Activated CD4-positive, alpha-beta T cell treated with anti-CD3 and anti-CD28 coated beads for 36 hours (primary cell): ENCODE measurements around the gene GHDC. TPM values are rescaled to one million over a fixed set of nuclear protein-coding genes. Genes with fewer than 3 reads are reported as not detected.
"Not testable (repeated sequence)": the region's sequence is repeated elsewhere in the genome, so short reads cannot be mapped to it uniquely, and the experiment has no call there.

Source experiments
- ATAC-seq: fragments of 200-7000 bp; cut with Tn5 transposase; one replicate; pipeline ENCODE4 v1.10.0; 2021; ENCODE audit warnings: mild to moderate bottlenecking, moderate library complexity
- CTCF ChIA-PET: fragments of 350-600 bp; sonication (Branson Sonifier 250); formaldehyde crosslinking; loops from one replicate; lab custom pipeline; 2021; ENCODE audit warnings: antibody characterized with exemption; lab: Charles Lee
- POLR2A ChIA-PET: fragments of 350-600 bp; sonication (Branson Sonifier 250); formaldehyde crosslinking; loops from one replicate; lab custom pipeline; 2021; ENCODE audit warnings: antibody characterized with exemption, inconsistent platforms; lab: Charles Lee
- DNase-seq: peaks from one replicate; pipeline ENCODE4 v3.0.0-alpha.2; 2020
- H3K27ac Mint-ChIP-seq: one replicate; pipeline ENCODE4 v1.8.0; 2021; ENCODE audit warnings: mixed read lengths
- H3K27me3 Mint-ChIP-seq: one replicate; pipeline ENCODE4 v1.8.0; 2021; ENCODE audit warnings: mixed read lengths
- H3K36me3 Mint-ChIP-seq: one replicate; pipeline ENCODE4 v1.8.0; 2021; ENCODE audit warnings: low read depth, mixed read lengths
- H3K4me1 Mint-ChIP-seq: one replicate; pipeline ENCODE4 v1.8.0; 2021; ENCODE audit warnings: mixed read lengths
- H3K4me3 Mint-ChIP-seq: one replicate; pipeline ENCODE4 v1.8.0; 2021; ENCODE audit warnings: mild to moderate bottlenecking, moderate library complexity, mixed read lengths
- H3K9me3 Mint-ChIP-seq: one replicate; pipeline ENCODE4 v1.8.0; 2021; ENCODE audit warnings: low read depth, mixed read lengths
- intact Hi-C, 2 experiments: fragments of 100-400 bp; cut with DNase I in 1 of 2; cut with micrococcal nuclease in 1 of 2; formaldehyde crosslinking; loops; one replicate each; pipeline versions ENCODE4 v1.14.2 to v1.15.1; 2022 to 2024; cut with DNase I, micrococcal nuclease
- total RNA-seq, 2 experiments: library from RNA; stranded (reverse); gene quantifications; one replicate each; pipeline ENCODE4 v1.2.3, GENCODE V29; 2021

Gene GHDC
- total RNA-seq, 2 experiments from 2014 or later: 11.3 to 15.5 TPM

DNA sequence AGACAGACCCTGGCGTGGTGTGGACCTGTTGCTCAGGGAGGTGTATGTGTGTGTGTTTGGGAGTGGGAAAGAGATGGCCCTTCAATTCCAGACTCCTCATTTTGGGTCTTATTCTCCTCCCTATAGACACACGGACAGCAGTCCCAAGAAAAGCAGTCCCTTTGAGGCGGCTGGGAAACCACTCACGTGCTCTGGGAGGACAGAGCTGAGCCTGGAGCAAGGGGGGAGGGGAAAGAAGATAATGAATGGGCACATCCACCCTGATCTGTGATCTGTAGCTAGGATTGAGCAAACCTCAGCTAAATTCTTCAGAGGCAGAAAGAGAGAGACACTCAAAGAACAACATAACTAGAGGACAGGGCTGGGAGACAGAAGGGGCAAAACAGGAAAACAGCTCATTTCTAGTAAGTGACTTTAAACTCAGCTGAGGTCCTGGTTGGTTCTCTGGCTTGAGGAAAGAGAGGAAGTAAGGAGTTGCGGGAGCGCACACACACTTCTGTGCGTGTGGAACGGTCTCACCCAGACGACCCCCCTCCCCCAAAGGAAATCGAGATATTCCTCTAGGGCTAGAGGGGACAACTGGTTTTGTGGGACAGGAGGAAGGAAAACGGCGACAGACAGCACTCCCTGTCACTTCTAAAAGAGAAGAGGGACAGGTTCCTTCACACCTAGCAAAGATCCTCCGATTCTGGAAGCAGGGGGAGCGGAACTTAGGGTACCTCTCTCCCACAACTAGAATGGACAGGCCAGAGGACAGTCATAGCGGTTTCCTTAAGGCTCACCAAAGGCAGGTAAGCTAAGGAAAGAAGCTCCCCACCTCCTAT is 40.2 kb downstream of the GHDC start:
- H3K27ac Mint-ChIP-seq: peak overlapping the region; percentile 93
- no peak for DNase-seq
- POLR2A ChIA-PET: interaction anchor here (0.6 to 0.9 kb wide), 3 partner anchors 9 to 134 kb away, joined by 3 to 4 read pairs (median 3); partner anchors contain the start of gene NKIRAS2
- peaks cover 5% of the 10 kb centered on the region for H3K36me3 Mint-ChIP-seq
- CTCF ChIA-PET: interaction anchor here (0.6 to 1.1 kb wide), 7 partner anchors 21 to 224 kb away, joined by 3 to 7 read pairs (median 3); partner anchors contain the start of genes GHDC, NKIRAS2 and ODAD4
- H3K4me1 Mint-ChIP-seq: peaks cover 31% of the 10 kb centered on the region
- no peak for ATAC-seq
- no peaks in the 10 kb centered on the region for H3K9me3 Mint-ChIP-seq
- peak overlapping the region; percentile 97 for H3K4me3 Mint-ChIP-seq
- no peaks in the 10 kb centered on the region for H3K27me3 Mint-ChIP-seq
- intact Hi-C loops: loop anchor here (2.0 kb wide), 1 partner anchor 41 kb away; the partner anchor contains the start of gene DHX58 (in 2 of the 2)

DNA sequence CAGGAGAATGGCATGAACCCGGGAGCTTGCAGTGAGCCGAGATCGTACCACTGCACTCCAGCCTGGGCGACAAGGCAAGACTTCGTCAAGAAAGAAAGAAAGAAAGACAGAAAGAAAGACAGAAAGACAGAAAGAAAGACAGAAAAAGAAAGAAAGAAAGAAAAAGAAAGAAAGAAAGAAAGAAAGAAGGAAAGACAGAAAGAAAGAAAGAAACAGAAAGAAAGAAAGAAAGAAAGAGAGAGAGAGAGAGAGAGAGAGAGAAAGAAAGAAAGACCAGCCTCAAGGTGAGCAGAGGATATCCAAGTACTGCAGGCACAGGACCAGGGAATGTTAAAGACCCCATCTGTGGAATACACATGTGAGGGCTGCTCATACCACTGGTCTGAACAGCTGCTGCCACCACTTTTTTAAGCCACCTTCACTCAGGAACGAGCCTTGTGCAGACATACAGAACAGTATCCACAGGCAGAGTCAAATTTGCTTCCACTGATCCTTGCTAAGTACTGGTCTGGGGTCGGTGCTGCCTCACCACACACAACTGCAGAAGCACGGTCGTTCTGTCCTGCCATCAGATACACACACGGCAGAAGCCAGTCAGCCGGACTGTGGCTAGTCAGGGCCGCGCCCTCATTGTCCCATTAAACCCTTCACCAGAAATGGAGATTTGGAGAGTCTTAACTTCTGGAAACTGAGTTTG is 47.2 kb downstream of the GHDC start:
- no peaks in the 10 kb centered on the region for H3K9me3 Mint-ChIP-seq
- ChIA-PET POLR2A (no interaction called here), CTCF (no interaction called here)

DNA sequence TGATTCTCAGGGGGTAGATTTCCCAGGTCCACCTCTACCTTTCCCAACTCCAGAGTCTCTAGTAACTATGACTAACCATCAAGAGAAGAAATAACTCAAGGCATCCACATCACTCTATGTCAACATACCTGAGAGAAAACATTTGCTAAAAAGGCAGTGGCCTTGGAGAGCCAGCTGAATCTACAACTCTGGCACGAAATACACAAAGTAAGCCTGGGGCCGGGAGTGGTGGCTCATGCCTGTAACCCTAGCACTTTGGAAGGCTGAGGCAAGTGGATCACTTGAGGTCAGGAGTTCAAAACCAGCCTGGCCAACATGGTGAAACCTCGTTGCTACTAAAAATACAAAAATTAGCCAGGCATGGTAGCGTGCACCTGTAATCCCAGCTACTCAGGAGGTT is 51.2 kb downstream of the GHDC start:
- POLR2A ChIA-PET: interaction anchor here (0.8 kb wide), 1 partner anchor 19 kb away, joined by 3 read pairs; no protein-coding TSS in a partner anchor

More for the DNA sequence above, 47.2 kb downstream of the GHDC start:
- no peak overlapping the region for H3K4me3 Mint-ChIP-seq
- H3K36me3 Mint-ChIP-seq: peaks cover 22% of the 10 kb centered on the region
- ATAC-seq (no peak), DNase-seq (no peak)
- intact Hi-C loops: no loop called here
- peaks cover 26% of the 10 kb centered on the region for H3K4me1 Mint-ChIP-seq
- H3K27me3 Mint-ChIP-seq: no peaks in the 10 kb centered on the region
- H3K27ac Mint-ChIP-seq: peak overlapping the region; percentile 58

DNA sequence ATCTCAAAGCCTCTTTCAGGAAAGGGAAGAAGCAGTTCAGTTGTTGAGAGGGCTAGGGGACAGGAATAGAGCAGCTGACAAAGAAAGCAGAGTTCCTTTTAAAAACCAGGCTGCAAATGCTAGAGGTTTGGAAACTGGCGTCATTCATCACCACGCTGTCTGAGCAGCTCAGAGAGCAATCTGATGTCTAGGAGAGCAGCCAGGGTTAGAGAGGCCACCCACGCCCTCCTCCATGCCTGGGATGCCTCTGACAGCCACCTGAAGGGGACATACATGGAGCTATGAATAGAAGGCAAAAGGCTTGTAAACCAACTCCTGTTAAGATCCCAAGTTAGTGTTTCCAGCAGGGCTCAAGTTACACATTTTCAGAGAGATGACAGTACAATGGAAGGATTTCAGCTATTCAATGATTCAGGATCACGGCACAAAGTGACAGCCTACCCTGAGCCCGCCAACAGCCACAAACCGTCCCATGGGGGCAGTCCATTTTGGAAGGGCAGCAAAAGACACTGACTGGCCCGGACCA is 51.9 kb downstream of the GHDC start:
- intact Hi-C loops: no loop called here
- H3K4me1 Mint-ChIP-seq: peaks cover 30% of the 10 kb centered on the region
- CTCF ChIA-PET: interaction anchor here (1.5 kb wide), 1 partner anchor 9 kb away, joined by 4 read pairs; no protein-coding TSS in a partner anchor
- DNase-seq (no peak), ATAC-seq (no peak)
- no peak overlapping the region for H3K4me3 Mint-ChIP-seq
- no peak overlapping the region for H3K27ac Mint-ChIP-seq
- H3K36me3 Mint-ChIP-seq: peaks cover 28% of the 10 kb centered on the region
- POLR2A ChIA-PET: interaction anchor here (0.8 kb wide), 1 partner anchor 18 kb away, joined by 3 read pairs; no protein-coding TSS in a partner anchor
- H3K27me3 Mint-ChIP-seq: no peaks in the 10 kb centered on the region
- H3K9me3 Mint-ChIP-seq: no peaks in the 10 kb centered on the region

More for the DNA sequence above, 51.2 kb downstream of the GHDC start:
- Mint-ChIP-seq H3K4me1 (peaks cover 26% of the 10 kb centered on the region), H3K36me3 (peaks cover 29% of the 10 kb centered on the region)
- CTCF ChIA-PET: interaction anchor here (0.9 to 1.5 kb wide), 2 partner anchors 8 to 14 kb away, joined by 3 to 4 read pairs; no protein-coding TSS in a partner anchor
- H3K27ac Mint-ChIP-seq, H3K27me3 Mint-ChIP-seq, intact Hi-C loops, ATAC-seq, DNase-seq, H3K4me3 Mint-ChIP-seq, H3K9me3 Mint-ChIP-seq: not testable (repeated sequence)

DNA sequence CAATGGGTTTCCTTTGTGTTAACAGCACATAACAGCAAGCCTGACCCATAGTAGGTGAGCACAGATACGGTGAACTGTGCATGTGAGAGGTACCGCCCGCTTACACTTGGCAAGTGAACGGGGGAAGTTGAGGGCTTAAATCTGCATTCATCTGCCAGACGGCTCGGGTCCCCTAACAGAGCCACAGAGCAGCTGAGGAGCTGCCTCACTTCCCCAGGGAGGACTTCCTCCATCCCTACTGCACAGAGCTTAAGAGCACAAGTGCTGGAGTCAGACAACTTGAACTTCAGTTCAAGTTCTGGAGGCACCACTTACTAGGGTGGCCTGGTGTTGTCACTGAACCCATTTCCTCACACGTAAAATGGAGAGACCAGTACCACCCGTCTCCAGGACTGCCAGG is 52.9 kb downstream of the GHDC start:
- H3K4me3 Mint-ChIP-seq: no peak overlapping the region
- CTCF ChIA-PET: interaction anchor here (0.7 to 1.5 kb wide), 2 partner anchors 10 to 81 kb away, joined by 3 to 4 read pairs; no protein-coding TSS in a partner anchor
- peaks cover 19% of the 10 kb centered on the region for H3K36me3 Mint-ChIP-seq
- POLR2A ChIA-PET: no interaction called here
- H3K27me3 Mint-ChIP-seq: no peaks in the 10 kb centered on the region
- DNase-seq: no peak
- H3K4me1 Mint-ChIP-seq: peaks cover 33% of the 10 kb centered on the region
- no peak overlapping the region for H3K27ac Mint-ChIP-seq
- H3K9me3 Mint-ChIP-seq: no peaks in the 10 kb centered on the region
- ATAC-seq: no peak
- intact Hi-C loops: no loop called here

DNA sequence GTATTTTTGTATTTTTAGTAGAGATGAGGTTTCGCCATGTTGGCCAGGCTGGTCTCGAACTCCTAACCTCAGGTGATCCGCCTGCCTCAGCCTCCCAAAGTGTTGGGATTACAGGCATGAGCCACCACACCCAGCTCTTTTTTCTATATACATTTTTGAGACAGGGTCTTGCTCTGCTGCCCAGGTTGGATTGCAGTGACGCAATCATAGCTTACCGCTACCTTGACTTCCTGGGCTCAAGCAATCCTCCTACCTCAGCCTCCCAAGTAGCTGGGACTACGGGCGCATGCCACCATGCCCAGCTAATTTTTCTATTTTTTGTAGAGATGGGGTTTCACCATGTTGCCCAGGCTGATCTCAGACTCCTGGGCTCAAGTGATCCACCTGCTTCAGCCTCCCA is 53.6 kb downstream of the GHDC start:
- H3K4me3 Mint-ChIP-seq, POLR2A ChIA-PET, ATAC-seq, intact Hi-C loops, DNase-seq, H3K27me3 Mint-ChIP-seq, H3K27ac Mint-ChIP-seq, H3K9me3 Mint-ChIP-seq: not testable (repeated sequence)
- H3K4me1 Mint-ChIP-seq: peaks cover 39% of the 10 kb centered on the region
- peaks cover 21% of the 10 kb centered on the region for H3K36me3 Mint-ChIP-seq
- CTCF ChIA-PET: interaction anchor here (0.6 to 1.1 kb wide), 2 partner anchors 117 to 182 kb away, joined by 3 read pairs; no protein-coding TSS in a partner anchor

Other genes starting within 250 kb of the GHDC start
- 10 to 100 TPM; 55.1 to 77.0 TPM for gene CNP, start 227.7 kb downstream of the GHDC start, total RNA-seq
- gene DNAJC7, start 177.1 kb downstream of the GHDC start, total RNA-seq: 10 to 100 TPM; 86.6 to 94.8 TPM
- gene NKIRAS2, start 174.4 kb downstream of the GHDC start, total RNA-seq: 10 to 100 TPM; 16.3 to 17.2 TPM
- under 1 TPM; 0.19 to 0.32 TPM for gene C17orf113, start 143.9 kb downstream of the GHDC start, total RNA-seq
- gene ZNF385C, start 96.0 kb downstream of the GHDC start, total RNA-seq: under 1 TPM; 0.23 to 0.30 TPM
- gene DHX58, start 81.8 kb downstream of the GHDC start, total RNA-seq: 10 to 100 TPM; 23.8 to 31.1 TPM
- 10 to 100 TPM; 46.2 to 54.8 TPM for gene KAT2A, start 73.1 kb downstream of the GHDC start, total RNA-seq
- under 1 TPM; 0.09 to 0.11 TPM for gene HSPB9, start 71.7 kb downstream of the GHDC start, total RNA-seq
- 10 to 100 TPM; 32.0 to 47.3 TPM for gene RAB5C, start 39.5 kb downstream of the GHDC start, total RNA-seq
- under 1 TPM; 0.43 to 0.53 TPM for gene KCNH4, start 13.4 kb downstream of the GHDC start, total RNA-seq
- gene HCRT, start 9.0 kb downstream of the GHDC start, total RNA-seq: not detected
- gene STAT5B, start 81.9 kb upstream of the GHDC start, total RNA-seq: 100 to 1,000 TPM; 162 to 203 TPM
- 100 to 1,000 TPM; 178 to 203 TPM for gene STAT5A, start 94.0 kb upstream of the GHDC start, total RNA-seq
- gene STAT3, start 193.9 kb upstream of the GHDC start, total RNA-seq: 100 to 1,000 TPM; 332 to 345 TPM
- gene CAVIN1, start 228.8 kb upstream of the GHDC start, total RNA-seq: 1 to 10 TPM; 4.2 to 4.4 TPM